RWPE1 (cell line): ENCODE data around the gene CRYBG3.
A peak's percentile ranks its signal among the peaks of the same experiment; 100 is the strongest.

Source experiments
- CTCF ChIA-PET: fragments of 350-600 bp; sonication (Branson Sonifier 250); formaldehyde crosslinking; extraction: SDS; loops from one replicate; lab custom pipeline; 2021; lab: Yijun Ruan, JAX
- POLR2A ChIA-PET: fragments of 400-600 bp; formaldehyde crosslinking; extraction: SDS; loops from one replicate; lab custom pipeline; 2020; ENCODE audit warnings: antibody characterized with exemption; ENCODE audit not compliant: low non-redundant PET; lab: Yijun Ruan, JAX
- DNase-seq: peaks from one replicate; pipeline ENCODE4 v3.0.0; 2012; ENCODE audit warnings: low spot score
- H3K27ac ChIP-seq: fragments of 450-650 bp; 2 replicates; pipeline ENCODE4 v1.5.1; 2017
- TF ChIP-seq, protein P1 (sequence below): fragments of 450-650 bp; conservative IDR thresholded peaks from 2 replicates; pipeline ENCODE4 v1.5.1; 2017; ENCODE audit warnings: low read depth, mild to moderate bottlenecking

The CRYBG3 gene

GRCh38 chr3:97822359-97822775, 556 bp downstream of the CRYBG3 start:
- TF ChIP-seq, protein P1, sequence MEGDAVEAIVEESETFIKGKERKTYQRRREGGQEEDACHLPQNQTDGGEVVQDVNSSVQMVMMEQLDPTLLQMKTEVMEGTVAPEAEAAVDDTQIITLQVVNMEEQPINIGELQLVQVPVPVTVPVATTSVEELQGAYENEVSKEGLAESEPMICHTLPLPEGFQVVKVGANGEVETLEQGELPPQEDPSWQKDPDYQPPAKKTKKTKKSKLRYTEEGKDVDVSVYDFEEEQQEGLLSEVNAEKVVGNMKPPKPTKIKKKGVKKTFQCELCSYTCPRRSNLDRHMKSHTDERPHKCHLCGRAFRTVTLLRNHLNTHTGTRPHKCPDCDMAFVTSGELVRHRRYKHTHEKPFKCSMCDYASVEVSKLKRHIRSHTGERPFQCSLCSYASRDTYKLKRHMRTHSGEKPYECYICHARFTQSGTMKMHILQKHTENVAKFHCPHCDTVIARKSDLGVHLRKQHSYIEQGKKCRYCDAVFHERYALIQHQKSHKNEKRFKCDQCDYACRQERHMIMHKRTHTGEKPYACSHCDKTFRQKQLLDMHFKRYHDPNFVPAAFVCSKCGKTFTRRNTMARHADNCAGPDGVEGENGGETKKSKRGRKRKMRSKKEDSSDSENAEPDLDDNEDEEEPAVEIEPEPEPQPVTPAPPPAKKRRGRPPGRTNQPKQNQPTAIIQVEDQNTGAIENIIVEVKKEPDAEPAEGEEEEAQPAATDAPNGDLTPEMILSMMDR, result no peak
- CTCF ChIA-PET, result interaction anchor here (0.6 to 1.3 kb wide), 4 partner anchors 28 to 203 kb away, joined by 3 to 6 read pairs (median 4); no protein-coding TSS in a partner anchor
- peak; percentile 33 for DNase-seq
- H3K27ac ChIP-seq, result peak overlapping the region; percentile 86
- POLR2A ChIA-PET, result interaction anchor here (1.0 kb wide), 1 partner anchor 50 kb away, joined by 3 read pairs; no protein-coding TSS in a partner anchor

- CTCF ChIA-PET, result interaction anchor here (0.8 kb wide), 2 partner anchors 29 to 51 kb away, joined by 3 to 4 read pairs; no protein-coding TSS in a partner anchor
- no peak for DNase-seq
- TF ChIP-seq, protein P1, result no peak
- POLR2A ChIA-PET, result no interaction called here
- no peak overlapping the region for H3K27ac ChIP-seq
Observed at GRCh38 chr3:97823046-97824004, 1.5 kb downstream of the CRYBG3 start.

GRCh38 chr3:97825101-97825500, 3.3 kb downstream of the CRYBG3 start:
- ChIA-PET POLR2A (no interaction called here), CTCF (no interaction called here)
- TF ChIP-seq, protein P1, result no peak
- H3K27ac ChIP-seq, result no peak overlapping the region
- no peak for DNase-seq

GRCh38 chr3:97827741-97828471, 6.1 kb downstream of the CRYBG3 start:
- ChIA-PET POLR2A (no interaction called here), CTCF (interaction anchor here (0.6 kb wide), 2 partner anchors 9 to 62 kb away, joined by 3 to 4 read pairs; no protein-coding TSS in a partner anchor)
- TF ChIP-seq, protein P1, result no peak
- DNase-seq, result no peak
- H3K27ac ChIP-seq, result no peak overlapping the region

DNA sequence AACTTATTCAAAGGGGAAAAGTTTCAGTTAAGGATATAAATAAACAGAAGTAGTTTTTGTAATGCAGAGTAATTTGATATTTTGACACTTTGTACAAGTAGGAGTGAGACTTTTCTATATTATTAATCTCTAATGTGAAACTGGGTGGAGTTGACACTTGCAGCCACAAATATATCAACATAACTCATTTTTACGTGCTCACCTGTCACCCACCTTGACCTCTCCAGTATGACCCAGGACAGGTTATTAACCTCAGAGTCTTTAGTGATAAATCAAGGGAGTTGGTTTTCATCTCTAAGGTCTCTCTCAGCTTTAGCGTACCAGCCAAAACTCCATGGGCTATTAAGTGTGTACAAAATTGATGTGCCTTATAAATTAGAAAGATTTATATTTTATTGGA, 7.4 kb downstream of the CRYBG3 start:
- POLR2A ChIA-PET, result no interaction called here
- no peak for DNase-seq
- no peak overlapping the region for H3K27ac ChIP-seq
- TF ChIP-seq, protein P1, result no peak
- CTCF ChIA-PET, result interaction anchor here (0.6 kb wide), 1 partner anchor 171 kb away, joined by 4 read pairs; no protein-coding TSS in a partner anchor

GRCh38 chr3:97830638-97831037, 8.8 kb downstream of the CRYBG3 start:
- ChIA-PET POLR2A (no interaction called here), CTCF (interaction anchor here (1.0 kb wide), 1 partner anchor 25 kb away, joined by 3 read pairs; no protein-coding TSS in a partner anchor)
- H3K27ac ChIP-seq, result no peak overlapping the region
- TF ChIP-seq, protein P1, result no peak
- no peak for DNase-seq
